Measurements from ENCODE around the gene MISP. TPM values are rescaled to one million over a fixed set of nuclear protein-coding genes. Genes with fewer than 3 reads are reported as not detected.

Gene MISP
- polyA plus RNA-seq, 1 of the 3 experiments (the other 2 are of a cell fraction) = 0.08 TPM

DNA sequence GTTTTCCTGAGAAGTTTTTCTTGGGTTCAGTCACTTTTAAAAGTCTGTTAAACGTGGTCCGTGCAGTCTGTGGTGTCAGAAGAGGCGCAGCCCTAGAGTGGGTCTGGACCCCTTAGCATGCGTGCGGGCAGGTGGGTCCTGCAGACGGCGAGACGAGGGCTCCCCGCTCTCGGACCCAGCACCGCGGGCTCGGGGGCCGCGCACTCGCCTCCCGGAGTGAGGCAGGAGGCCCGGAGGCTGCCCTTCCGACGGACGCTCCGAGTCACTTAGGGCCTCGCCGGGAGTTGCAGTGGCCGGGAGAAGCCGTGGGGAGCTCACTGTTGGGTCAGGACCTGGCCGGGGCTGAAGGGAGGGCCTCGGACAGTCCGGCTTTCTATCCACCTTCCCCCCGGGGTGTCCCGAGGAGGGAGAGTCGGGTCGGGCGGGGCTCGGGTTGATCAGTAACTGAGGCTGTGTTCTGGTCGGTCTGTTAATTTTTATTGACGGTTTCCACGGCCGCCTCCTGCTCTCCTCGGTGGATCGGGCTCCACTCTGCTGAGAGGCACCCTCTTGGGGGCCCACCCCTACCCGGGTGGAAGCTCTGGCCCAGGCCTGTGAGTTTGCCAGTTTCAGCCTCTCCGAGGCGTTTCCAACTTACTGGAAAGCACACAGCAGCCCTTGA is 47.6 kb downstream of the MISP start:
- Histone ChIP-seq H3K27ac (ENCODE audit: low read depth in 2 of 2, low read length in 1 of 2) (peak overlapping the region; percentile 69 to 70), H2AFZ (ENCODE audit: low read depth) (no peak overlapping the region), H3K4me3 (ENCODE audit: low read depth in 2 of 2, low read length in 1 of 2) (peak overlapping the region; percentile 85 to 88), H3K36me3 (replicated peaks in 1 of 2; ENCODE audit: control insufficient read depth in 1 of 2, insufficient read depth in 2 of 2, low read length in 1 of 2) (peaks cover 14 to 21% of the 10 kb centered on the region in 2 experiments), H4K20me1 (ENCODE audit: insufficient read depth) (peaks cover 57% of the 10 kb centered on the region), H3K9me2 (no peaks in the 10 kb centered on the region), H3K27me3 (ENCODE audit: insufficient read depth) (no peaks in the 10 kb centered on the region), H3K4me2 (peak overlapping the region; percentile 95), H3K9me3 (no peaks in the 10 kb centered on the region), H3K9ac (peak overlapping the region; percentile 96), H3K4me1 (ENCODE audit: control insufficient read depth in 1 of 2, insufficient read depth in 2 of 2, low read depth in 1 of 2, low read length in 1 of 2) (peaks cover 29 to 47% of the 10 kb centered on the region in 2 experiments; a peak in 3 of 4 replicates), H3F3A (replicated peaks; ENCODE audit: insufficient read depth) (peaks cover 4% of the 10 kb centered on the region), H3K79me2 (ENCODE audit: insufficient read depth) (peaks cover 57% of the 10 kb centered on the region)
- TF ChIP-seq POLR2AphosphoS5 (IDR thresholded peaks at IDR 0.05; ENCODE audit: low read depth, low read length) (no peak), SIN3A (IDR thresholded peaks at IDR 0.05; ENCODE audit: borderline replicate concordance, low read depth, low read length) (0 out of 2 replicates have a peak, but pooled peaks have one; percentile 6)
- WGBS (ENCODE audit: low lambda C conversion rate) = under 1% methylated on average over 24 of the region's 44 CpGs
- CTCF ChIA-PET = interaction anchor here (1.3 kb wide), 1 partner anchor 31 kb away, joined by 3 read pairs; no protein-coding TSS in a partner anchor
- POLR2A ChIA-PET = no interaction called here
- no peak for DNase-seq

DNA sequence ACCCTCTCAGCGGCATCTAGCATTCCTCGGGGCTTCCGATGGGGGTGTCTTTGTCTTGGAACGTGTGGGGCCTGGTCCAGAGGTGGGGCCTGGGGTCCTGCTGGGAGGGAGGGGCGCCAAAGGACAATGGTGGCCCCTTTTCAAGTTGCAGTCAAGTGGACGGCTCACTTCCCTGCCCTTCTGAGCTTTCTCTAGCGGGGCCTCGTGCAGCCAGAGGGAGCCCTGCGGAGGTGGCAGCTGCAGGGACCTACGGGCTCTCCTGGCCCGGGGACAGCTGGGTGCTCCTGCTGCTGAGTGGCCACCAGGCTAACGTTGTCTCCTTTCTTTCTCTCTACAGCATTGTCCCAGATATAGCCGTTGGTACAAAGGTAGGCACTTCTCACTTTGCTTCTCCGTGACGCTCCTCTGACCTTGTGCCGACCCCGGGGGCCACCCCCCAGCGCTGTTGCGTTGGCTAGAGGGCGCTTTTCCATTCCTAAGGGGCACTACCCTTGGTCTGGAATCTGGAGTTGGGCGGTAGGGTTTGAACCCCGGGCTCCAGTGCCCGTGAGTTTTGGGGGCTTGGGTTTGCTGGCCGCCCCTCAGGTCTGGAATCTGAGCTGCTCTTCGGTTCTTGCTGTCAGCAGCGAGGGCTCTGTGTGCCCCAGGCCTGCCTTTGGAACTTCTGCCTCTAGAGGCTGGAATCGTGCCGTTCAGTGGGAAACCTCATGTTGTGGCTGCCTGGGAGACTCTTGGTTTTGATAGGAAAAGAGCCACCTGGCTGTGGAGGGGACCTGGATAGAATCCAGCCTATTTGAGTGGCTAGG is 48.4 kb downstream of the MISP start:
- Histone ChIP-seq H3K4me1 (ENCODE audit: control insufficient read depth in 1 of 2, insufficient read depth in 2 of 2, low read depth in 1 of 2, low read length in 1 of 2) (peaks cover 29 to 47% of the 10 kb centered on the region in 2 experiments; a peak in 3 of 4 replicates), H4K20me1 (ENCODE audit: insufficient read depth) (peaks cover 64% of the 10 kb centered on the region), H3K4me3 (ENCODE audit: low read depth in 2 of 2, low read length in 1 of 2) (peak overlapping the region; percentile 85 to 88), H3F3A (replicated peaks; ENCODE audit: insufficient read depth) (peaks cover under 1% of the 10 kb centered on the region), H3K79me2 (ENCODE audit: insufficient read depth) (peaks cover 64% of the 10 kb centered on the region), H3K9ac (peak overlapping the region; percentile 96), H3K9me2 (no peaks in the 10 kb centered on the region), H3K9me3 (no peaks in the 10 kb centered on the region), H3K27me3 (ENCODE audit: insufficient read depth) (no peaks in the 10 kb centered on the region), H2AFZ (ENCODE audit: low read depth) (no peak overlapping the region), H3K27ac (ENCODE audit: low read depth in 2 of 2, low read length in 1 of 2) (peak overlapping the region; percentile 31 to 70; a peak in 3 of 4 replicates), H3K4me2 (peak overlapping the region; percentile 95), H3K36me3 (replicated peaks in 1 of 2; ENCODE audit: control insufficient read depth in 1 of 2, insufficient read depth in 2 of 2, low read length in 1 of 2) (peaks cover 19 to 28% of the 10 kb centered on the region in 2 experiments)
- ChIA-PET CTCF (interaction anchor here (1.3 kb wide), 1 partner anchor 32 kb away, joined by 3 read pairs; no protein-coding TSS in a partner anchor), POLR2A (no interaction called here)
- WGBS (ENCODE audit: low lambda C conversion rate) = 4% methylated on average over 18 of the region's 28 CpGs
- DNase-seq = peak; percentile 41
- TF ChIP-seq NRF1 (IDR thresholded peaks at IDR 0.05; ENCODE audit: low read depth, low read length) (no peak), MXI1 (IDR thresholded peaks at IDR 0.05; ENCODE audit: low read depth, low read length) (peak; percentile 22; the same call in 1 of the 2 replicates), SIN3A (IDR thresholded peaks at IDR 0.05; ENCODE audit: borderline replicate concordance, low read depth, low read length) (peak; percentile 56; the same call in 1 of the 2 replicates), ELF1 (IDR thresholded peaks at IDR 0.05) (no peak), JUND (IDR thresholded peaks at IDR 0.05) (no peak), RXRA (IDR thresholded peaks at IDR 0.05; ENCODE audit: borderline replicate concordance, low read depth) (peak; percentile 62; the same call in 1 of the 2 replicates)
- TF ChIP-seq, protein P1, sequence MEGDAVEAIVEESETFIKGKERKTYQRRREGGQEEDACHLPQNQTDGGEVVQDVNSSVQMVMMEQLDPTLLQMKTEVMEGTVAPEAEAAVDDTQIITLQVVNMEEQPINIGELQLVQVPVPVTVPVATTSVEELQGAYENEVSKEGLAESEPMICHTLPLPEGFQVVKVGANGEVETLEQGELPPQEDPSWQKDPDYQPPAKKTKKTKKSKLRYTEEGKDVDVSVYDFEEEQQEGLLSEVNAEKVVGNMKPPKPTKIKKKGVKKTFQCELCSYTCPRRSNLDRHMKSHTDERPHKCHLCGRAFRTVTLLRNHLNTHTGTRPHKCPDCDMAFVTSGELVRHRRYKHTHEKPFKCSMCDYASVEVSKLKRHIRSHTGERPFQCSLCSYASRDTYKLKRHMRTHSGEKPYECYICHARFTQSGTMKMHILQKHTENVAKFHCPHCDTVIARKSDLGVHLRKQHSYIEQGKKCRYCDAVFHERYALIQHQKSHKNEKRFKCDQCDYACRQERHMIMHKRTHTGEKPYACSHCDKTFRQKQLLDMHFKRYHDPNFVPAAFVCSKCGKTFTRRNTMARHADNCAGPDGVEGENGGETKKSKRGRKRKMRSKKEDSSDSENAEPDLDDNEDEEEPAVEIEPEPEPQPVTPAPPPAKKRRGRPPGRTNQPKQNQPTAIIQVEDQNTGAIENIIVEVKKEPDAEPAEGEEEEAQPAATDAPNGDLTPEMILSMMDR (IDR thresholded peaks at IDR 0.05) = peak; percentile 41
- TF ChIP-seq, protein P2, sequence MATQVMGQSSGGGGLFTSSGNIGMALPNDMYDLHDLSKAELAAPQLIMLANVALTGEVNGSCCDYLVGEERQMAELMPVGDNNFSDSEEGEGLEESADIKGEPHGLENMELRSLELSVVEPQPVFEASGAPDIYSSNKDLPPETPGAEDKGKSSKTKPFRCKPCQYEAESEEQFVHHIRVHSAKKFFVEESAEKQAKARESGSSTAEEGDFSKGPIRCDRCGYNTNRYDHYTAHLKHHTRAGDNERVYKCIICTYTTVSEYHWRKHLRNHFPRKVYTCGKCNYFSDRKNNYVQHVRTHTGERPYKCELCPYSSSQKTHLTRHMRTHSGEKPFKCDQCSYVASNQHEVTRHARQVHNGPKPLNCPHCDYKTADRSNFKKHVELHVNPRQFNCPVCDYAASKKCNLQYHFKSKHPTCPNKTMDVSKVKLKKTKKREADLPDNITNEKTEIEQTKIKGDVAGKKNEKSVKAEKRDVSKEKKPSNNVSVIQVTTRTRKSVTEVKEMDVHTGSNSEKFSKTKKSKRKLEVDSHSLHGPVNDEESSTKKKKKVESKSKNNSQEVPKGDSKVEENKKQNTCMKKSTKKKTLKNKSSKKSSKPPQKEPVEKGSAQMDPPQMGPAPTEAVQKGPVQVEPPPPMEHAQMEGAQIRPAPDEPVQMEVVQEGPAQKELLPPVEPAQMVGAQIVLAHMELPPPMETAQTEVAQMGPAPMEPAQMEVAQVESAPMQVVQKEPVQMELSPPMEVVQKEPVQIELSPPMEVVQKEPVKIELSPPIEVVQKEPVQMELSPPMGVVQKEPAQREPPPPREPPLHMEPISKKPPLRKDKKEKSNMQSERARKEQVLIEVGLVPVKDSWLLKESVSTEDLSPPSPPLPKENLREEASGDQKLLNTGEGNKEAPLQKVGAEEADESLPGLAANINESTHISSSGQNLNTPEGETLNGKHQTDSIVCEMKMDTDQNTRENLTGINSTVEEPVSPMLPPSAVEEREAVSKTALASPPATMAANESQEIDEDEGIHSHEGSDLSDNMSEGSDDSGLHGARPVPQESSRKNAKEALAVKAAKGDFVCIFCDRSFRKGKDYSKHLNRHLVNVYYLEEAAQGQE (IDR thresholded peaks at IDR 0.05; ENCODE audit: low read depth, low read length) = no peak
- TF ChIP-seq, protein P3, sequence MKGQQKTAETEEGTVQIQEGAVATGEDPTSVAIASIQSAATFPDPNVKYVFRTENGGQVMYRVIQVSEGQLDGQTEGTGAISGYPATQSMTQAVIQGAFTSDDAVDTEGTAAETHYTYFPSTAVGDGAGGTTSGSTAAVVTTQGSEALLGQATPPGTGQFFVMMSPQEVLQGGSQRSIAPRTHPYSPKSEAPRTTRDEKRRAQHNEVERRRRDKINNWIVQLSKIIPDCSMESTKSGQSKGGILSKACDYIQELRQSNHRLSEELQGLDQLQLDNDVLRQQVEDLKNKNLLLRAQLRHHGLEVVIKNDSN (IDR thresholded peaks at IDR 0.05; ENCODE audit: borderline replicate concordance, low read depth) = no peak

All from SK-N-SH (cell line).